H1 (cell line): ENCODE data around the gene GNAO1. TPM values are rescaled to one million over a fixed set of nuclear protein-coding genes. Genes with fewer than 3 reads are reported as not detected.

Source experiments
- CTCF ChIA-PET: fragments of 300-600 bp; sonication (Branson Sonifier 250); formaldehyde crosslinking; loops from one replicate; lab custom pipeline; 2021; ENCODE audit not compliant: partially characterized antibody; lab: Charles Lee
- POLR2A ChIA-PET: fragments of 300-600 bp; sonication (Branson Sonifier 250); formaldehyde crosslinking; loops from one replicate; lab custom pipeline; 2021; ENCODE audit warnings: inconsistent platforms; ENCODE audit not compliant: partially characterized antibody; lab: Charles Lee
- DNase-seq, 2 experiments: peaks; one replicate each; pipeline versions ENCODE4 v3.0.0 to v3.0.0-alpha.2; 2010 to 2022; ENCODE audit warnings: low spot score in 2 of 2, low read depth in 1 of 2, mixed read lengths in 1 of 2
- FAIRE-seq: peaks from 2 replicates; lab custom pipeline; 2011; peaks lifted over from hg19 to GRCh38; lab: Jason Lieb, UNC
- H2AFZ ChIP-seq: 2 replicates; pipeline ENCODE4 v1.8.1; 2012; ENCODE audit warnings: low read length, inconsistent platforms
- H2AK5ac ChIP-seq: 2 replicates; pipeline ENCODE4 v1.6.1; 2013; ENCODE audit warnings: low read depth, low read length
- H2BK120ac ChIP-seq: replicated peaks from 2 replicates; pipeline ENCODE3; 2013; ENCODE audit warnings: low read depth, low read length, inconsistent platforms
- H2BK12ac ChIP-seq: 2 replicates; pipeline ENCODE4 v1.6.1; 2013; ENCODE audit warnings: low read depth, low read length
- H2BK15ac ChIP-seq: 2 replicates; pipeline ENCODE4 v1.6.1; 2013; ENCODE audit warnings: low read length
- H2BK20ac ChIP-seq: 2 replicates; pipeline ENCODE4 v1.6.1; 2013; ENCODE audit warnings: low read length
- H2BK5ac ChIP-seq: 2 replicates; pipeline ENCODE4 v1.6.1; 2013; ENCODE audit warnings: low read depth, low read length
- H3K14ac ChIP-seq: 2 replicates; pipeline ENCODE4 v1.6.1; 2013; ENCODE audit warnings: inconsistent platforms; ENCODE audit not compliant: insufficient read length
- H3K18ac ChIP-seq: 2 replicates; pipeline ENCODE4 v1.6.1; 2013; ENCODE audit warnings: low read length; ENCODE audit errors: extremely low read depth
- H3K23ac ChIP-seq: 2 replicates; pipeline ENCODE4 v1.6.1; 2013; ENCODE audit warnings: inconsistent platforms; ENCODE audit not compliant: insufficient read length
- H3K23me2 ChIP-seq: 2 replicates; pipeline ENCODE4 v1.6.1; 2013; ENCODE audit warnings: low read depth, low read length
- H3K27ac ChIP-seq: 2 replicates; pipeline ENCODE4 v1.6.1; 2011; ENCODE audit warnings: low read depth, low read length, inconsistent platforms
- H3K27me3 ChIP-seq, 4 experiments: replicated peaks in 1 of 4; 1 replicate in 1 of 4; 2 replicates in 3 of 4; pipeline versions ENCODE4 v1.6.1 to v1.8.1; 2011 to 2013; ENCODE audit warnings: low read length in 3 of 4, mild to moderate bottlenecking in 3 of 4, inconsistent platforms in 2 of 4, mixed read lengths in 2 of 4, moderate library complexity in 1 of 4; ENCODE audit not compliant: control insufficient read depth in 3 of 4, insufficient read depth in 3 of 4; ENCODE audit errors: extremely low read depth in 1 of 4
- H3K36me3 ChIP-seq, 4 experiments: 2 replicates each; pipeline versions ENCODE4 v1.6.1 to v1.8.1; 2011 to 2013; ENCODE audit warnings: mild to moderate bottlenecking in 4 of 4, low read length in 3 of 4, moderate library complexity in 2 of 4, control low read depth in 1 of 4, inconsistent platforms in 1 of 4; ENCODE audit not compliant: insufficient read depth in 4 of 4, control insufficient read depth in 2 of 4
- H3K4ac ChIP-seq: replicated peaks from 2 replicates; pipeline ENCODE3; 2013; ENCODE audit warnings: low read length, low read depth, mixed read lengths, inconsistent platforms; ENCODE audit not compliant: insufficient read length
- H3K4me1 ChIP-seq, 4 experiments: replicated peaks in 1 of 4; 1 replicate in 1 of 4; 2 replicates in 3 of 4; pipeline versions ENCODE4 v1.6.1 to v1.8.1; 2011 to 2013; ENCODE audit warnings: low read length in 3 of 4, inconsistent platforms in 2 of 4, mixed read lengths in 1 of 4; ENCODE audit not compliant: insufficient read depth in 4 of 4, control insufficient read depth in 3 of 4
- H3K4me2 ChIP-seq, 2 experiments: 2 replicates each; pipeline versions ENCODE4 v1.6.1 to v1.8.1; 2011 to 2013; ENCODE audit warnings: low read depth in 2 of 2, low read length in 2 of 2, control low read depth in 1 of 2, inconsistent platforms in 1 of 2, mild to moderate bottlenecking in 1 of 2; ENCODE audit not compliant: insufficient read depth in 1 of 2
- H3K4me3 ChIP-seq, 4 experiments: fragments of 200-600, 300-600 bp in 1 of 4; sonication (generic), shearing (Covaris generic), sonication (Bioruptor Twin) in 1 of 4; 2 replicates each; pipeline versions ENCODE4 v1.5.1 to v1.8.1; 2011 to 2016; ENCODE audit warnings: low read length in 4 of 4, low read depth in 3 of 4, control low read depth in 2 of 4, inconsistent platforms in 2 of 4, mild to moderate bottlenecking in 2 of 4, mixed read lengths in 1 of 4, moderate library complexity in 1 of 4; ENCODE audit not compliant: insufficient read depth in 2 of 4; ENCODE audit errors: extremely low read depth in 1 of 4
- H3K56ac ChIP-seq: replicated peaks from 2 replicates; pipeline ENCODE3; 2013; ENCODE audit warnings: low read depth, mild to moderate bottlenecking, mixed read lengths, low read length, inconsistent platforms; ENCODE audit not compliant: insufficient read length
- H3K79me1 ChIP-seq: 2 replicates; pipeline ENCODE4 v1.6.1; 2013; ENCODE audit warnings: low read depth, low read length, control low read depth
- H3K79me2 ChIP-seq, 2 experiments: 2 replicates each; pipeline versions ENCODE4 v1.6.1 to v1.8.1; 2012 to 2013; ENCODE audit warnings: low read length in 2 of 2, mild to moderate bottlenecking in 2 of 2, inconsistent platforms in 1 of 2; ENCODE audit not compliant: insufficient read depth in 2 of 2, control insufficient read depth in 1 of 2
- H3K9ac ChIP-seq, 4 experiments: replicated peaks in 1 of 4; 1 replicate in 1 of 4; 2 replicates in 3 of 4; pipeline versions ENCODE4 v1.6.1 to v1.8.1; 2011 to 2013; ENCODE audit warnings: low read depth in 3 of 4, low read length in 3 of 4, control low read depth in 2 of 4, mild to moderate bottlenecking in 2 of 4, moderate library complexity in 2 of 4, inconsistent platforms in 1 of 4; ENCODE audit errors: extremely low read depth in 1 of 4
- H3K9me3 ChIP-seq, 2 experiments: 2 replicates each; pipeline versions ENCODE4 v1.6.1 to v1.8.1; 2012 to 2013; ENCODE audit warnings: mild to moderate bottlenecking in 2 of 2, moderate library complexity in 2 of 2, control low read depth in 1 of 2, inconsistent platforms in 1 of 2, low read depth in 1 of 2, low read length in 1 of 2, mixed read lengths in 1 of 2; ENCODE audit not compliant: insufficient read depth in 2 of 2
- H4K20me1 ChIP-seq, 2 experiments: replicated peaks in 1 of 2; 2 replicates each; pipeline versions ENCODE3 to v1.8.1; 2011 to 2013; ENCODE audit warnings: inconsistent platforms in 2 of 2, low read length in 2 of 2, mild to moderate bottlenecking in 1 of 2; ENCODE audit not compliant: insufficient read depth in 2 of 2, control insufficient read depth in 1 of 2
- H4K5ac ChIP-seq: 2 replicates; pipeline ENCODE4 v1.6.1; 2013; ENCODE audit warnings: low read length, low read depth, mixed read lengths, inconsistent platforms; ENCODE audit not compliant: insufficient read length
- H4K8ac ChIP-seq: 2 replicates; pipeline ENCODE4 v1.8.0; 2013; ENCODE audit warnings: mild to moderate bottlenecking, moderate library complexity, low read length, inconsistent platforms; ENCODE audit not compliant: insufficient read depth; ENCODE audit errors: extremely low read depth
- H4K91ac ChIP-seq: replicated peaks from 2 replicates; pipeline ENCODE3; 2013; ENCODE audit warnings: low read length, mixed read lengths, inconsistent platforms; ENCODE audit not compliant: insufficient read length
- CEBPB ChIP-seq: IDR thresholded peaks from 2 replicates; pipeline ENCODE4 v1.6.1; 2012; ENCODE audit warnings: low read depth, low read length
- EP300 ChIP-seq, 2 experiments: IDR thresholded peaks; 1 replicate in 1 of 2; 2 replicates in 1 of 2; pipeline ENCODE4 v1.6.1; 2011 to 2012; ENCODE audit warnings: low read depth in 2 of 2, low read length in 2 of 2, mild to moderate bottlenecking in 2 of 2, borderline replicate concordance in 1 of 2, inconsistent platforms in 1 of 2, moderate library complexity in 1 of 2
- EZH2 ChIP-seq: fragments of 200-600 bp; sonication (generic); IDR thresholded peaks from 2 replicates; pipeline ENCODE4 v1.7.1; 2012; ENCODE audit warnings: low read depth, mild to moderate bottlenecking, moderate library complexity, low read length, inconsistent platforms; ENCODE audit not compliant: severe bottlenecking
- HDAC2 ChIP-seq, 2 experiments: fragments of 300-600 bp in 1 of 2; sonication (generic) in 1 of 2; IDR thresholded peaks; 2 replicates each; pipeline ENCODE4 v1.6.1; 2011 to 2012; ENCODE audit warnings: low read depth in 2 of 2, low read length in 2 of 2, mild to moderate bottlenecking in 2 of 2, moderate library complexity in 2 of 2, borderline replicate concordance in 1 of 2, inconsistent platforms in 1 of 2
- KDM5A ChIP-seq: fragments of 200-600 bp; IDR thresholded peaks from 2 replicates; pipeline ENCODE4 v1.7.1; 2012; ENCODE audit warnings: mild to moderate bottlenecking, low read length, inconsistent platforms, mixed read lengths
- PHF8 ChIP-seq: fragments of 200-600 bp; sonication (generic); conservative IDR thresholded peaks from 2 replicates; pipeline ENCODE4 v1.7.1; 2012; ENCODE audit warnings: low read depth, mild to moderate bottlenecking, inconsistent platforms, low read length, moderate library complexity
- POU5F1 ChIP-seq: IDR thresholded peaks from 2 replicates; pipeline ENCODE4 v1.6.1; 2011; ENCODE audit warnings: low read depth, mild to moderate bottlenecking, low read length, moderate library complexity
- RNF2 ChIP-seq: fragments of 200-900, 300-1000 bp; sonication (generic); IDR thresholded peaks from 2 replicates; pipeline ENCODE4 v1.7.1; 2016; ENCODE audit warnings: borderline replicate concordance, low read depth, mild to moderate bottlenecking, antibody characterized with exemption, low read length; ENCODE audit not compliant: poor library complexity, severe bottlenecking; ENCODE audit errors: missing control alignments
- TBP ChIP-seq: IDR thresholded peaks from 2 replicates; pipeline ENCODE4 v1.6.1; 2011; ENCODE audit warnings: low read depth, low read length, improper control_type of control experiment
- TEAD4 ChIP-seq: IDR thresholded peaks from 2 replicates; pipeline ENCODE4 v1.6.1; 2012; ENCODE audit warnings: low read depth, low read length, inconsistent platforms, mixed read lengths
- WGBS, 2 experiments: shearing (Covaris generic) in 1 of 2; methylation state at CpG; one replicate each; pipeline versions ENCODE4 v1.1.6 to v1.1.7; 2013 to 2015; ENCODE audit warnings: low lambda C conversion rate in 2 of 2, mixed read lengths in 2 of 2, inconsistent platforms in 1 of 2, low coverage in 1 of 2, missing lambda C conversion rate in 1 of 2; ENCODE audit not compliant: insufficient replicate concordance in 2 of 2, insufficient coverage in 1 of 2, insufficient read length in 1 of 2; ENCODE audit errors: extremely low coverage in 1 of 2, missing lambda C conversion rate in 1 of 2; 5-methylcytosine and 5-hydroxymethylcytosine counted together
- polyA plus RNA-seq, 7 experiments: library from polyadenylated mRNA; depleted of rRNA in 3 of 7; stranded (reverse) in 5 of 7; unstranded in 2 of 7; fragments of >200 nt in 5 of 7; fragments of 200-250 nt in 2 of 7; gene quantifications; 1 replicate in 5 of 7; 2 replicates in 1 of 7; 4 replicates in 1 of 7; pipeline versions ENCODE4 v1.2.1 to v1.2.3, GENCODE V29; 2011 to 2013; ENCODE audit warnings: missing spikeins in 2 of 7, mixed read lengths in 2 of 7
- total RNA-seq: library from RNA; stranded (reverse); fragmentation: NEBNext Ultra II Directional; extraction: Animal tissue kit (Norgen Biotek cat#: 25700); gene quantifications from 2 replicates; pipeline ENCODE4 v1.2.1, GENCODE V29; 2021

GNAO1 gene
- total and polyA plus RNA-seq, 2 of the 8 experiments (the other 6 are each of a cell fraction or from before 2014, with no cell fraction given): 6.7 to 34.4 TPM

DNA sequence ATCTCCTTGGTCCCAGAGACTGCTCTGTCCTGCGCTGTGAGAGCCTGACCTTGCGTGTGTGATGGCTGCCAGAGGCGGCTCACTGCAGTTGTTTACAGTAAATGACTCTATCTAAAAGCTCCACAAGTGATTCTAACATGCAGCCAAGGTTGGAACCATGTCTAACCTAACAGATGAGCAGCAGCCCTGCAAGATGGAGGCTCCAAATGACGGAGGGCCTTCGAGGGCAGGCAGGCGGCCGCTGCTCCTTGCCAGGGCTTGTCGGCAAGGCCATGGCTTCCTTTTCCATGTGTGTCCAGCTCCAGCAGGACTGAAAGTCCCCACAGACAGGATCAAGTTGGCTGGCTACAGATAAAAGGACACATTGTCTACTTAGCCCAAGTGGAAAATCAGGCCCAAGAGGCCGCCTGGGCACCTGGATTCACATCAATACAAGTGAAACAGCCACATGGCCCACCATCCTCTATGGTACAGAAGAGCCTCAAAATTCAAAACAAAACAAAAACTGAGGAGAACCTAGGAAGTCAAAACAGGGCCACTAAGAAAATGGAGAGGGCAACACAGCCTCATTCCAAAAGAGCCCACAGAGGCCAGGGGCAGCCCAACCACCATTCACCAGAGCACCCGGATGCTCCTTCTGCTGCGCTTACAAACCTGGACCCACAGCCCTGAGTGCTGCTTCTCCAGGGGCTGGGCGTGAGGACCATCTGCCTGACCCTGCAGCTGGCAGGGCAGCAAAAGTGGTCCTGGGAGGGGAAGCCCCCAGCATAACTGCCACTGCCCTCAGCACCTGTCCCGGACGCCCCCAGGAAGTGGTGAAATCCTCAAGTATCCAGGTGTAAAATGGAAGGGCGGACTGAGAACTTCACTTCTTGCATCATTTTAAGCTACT lies 169.1 kb downstream of the GNAO1 start:
- no peak overlapping the region for H3K4me3 ChIP-seq
- no peak overlapping the region for H3K56ac ChIP-seq
- H3K14ac ChIP-seq: no peak overlapping the region
- H3K23me2 ChIP-seq: no peaks in the 10 kb centered on the region
- no peak overlapping the region for H2BK5ac ChIP-seq
- H2BK12ac ChIP-seq: no peak overlapping the region
- H3K18ac ChIP-seq: no peak overlapping the region
- ChIA-PET POLR2A (no interaction called here), CTCF (interaction anchor here (1.1 to 2.5 kb wide), 3 partner anchors 11 to 29 kb away, joined by 3 to 7 read pairs (median 3); no protein-coding TSS in a partner anchor)
- no peak for FAIRE-seq
- no peaks in the 10 kb centered on the region for H3K9me3 ChIP-seq
- H3K9ac ChIP-seq: no peak overlapping the region
- H3K4ac ChIP-seq: no peak overlapping the region
- no peak overlapping the region for H3K27ac ChIP-seq
- H3K4me2 ChIP-seq: no peak overlapping the region
- WGBS, 2 experiments: 95% methylated on average over 14 of the region's 15 CpGs; no CpG with 5 or more reads in 1 of the 2 experiments
- H4K20me1 ChIP-seq: no peaks in the 10 kb centered on the region
- H2AK5ac ChIP-seq: no peak overlapping the region
- H2BK20ac ChIP-seq: no peak overlapping the region
- H2BK15ac ChIP-seq: no peak overlapping the region
- H3K79me1 ChIP-seq: no peaks in the 10 kb centered on the region
- no peak overlapping the region for H2AFZ ChIP-seq
- H3K79me2 ChIP-seq: no peaks in the 10 kb centered on the region
- H4K5ac ChIP-seq: no peak overlapping the region
- peaks cover 0 to 15% (median 9%) of the 10 kb centered on the region in 4 experiments; a peak in 6 of 7 replicates for H3K4me1 ChIP-seq
- 0 out of 2 replicates have a peak overlapping the region, but pooled peaks have one; percentile 42 for H4K8ac ChIP-seq
- no peak overlapping the region for H4K91ac ChIP-seq
- peaks cover 0 to 3% (median 0%) of the 10 kb centered on the region in 4 experiments; a peak in 3 of 8 replicates for H3K36me3 ChIP-seq
- H3K27me3 ChIP-seq: no peaks in the 10 kb centered on the region; a peak in 1 of 7 replicates
- DNase-seq: peak in 1 of 2 experiments; percentile 36
- no peak overlapping the region for H3K23ac ChIP-seq
- no peak overlapping the region for H2BK120ac ChIP-seq
- TF ChIP-seq EP300 (IDR thresholded peaks at IDR 0.05; ENCODE audit: borderline replicate concordance in 1 of 2, low read depth in 2 of 2, low read length in 2 of 2) (no peak), EZH2 (no peak), HDAC2 (IDR thresholded peaks at IDR 0.05; ENCODE audit: borderline replicate concordance in 1 of 2, low read depth in 2 of 2, low read length in 2 of 2) (no peak), POU5F1 (no peak), CEBPB (no peak), TEAD4 (no peak), PHF8 (no peak), TBP (no peak), RNF2 (no peak), KDM5A (no peak)
